Heart right ventricle (tissue), 16 donors: ENCODE results near the gene LRRC43. TPM values are rescaled to one million over a fixed set of nuclear protein-coding genes. Genes with fewer than 3 reads are reported as not detected.

Experiments
- ATAC-seq, 8 donors: fragments of 200-7000 bp; cut with Tn5 transposase; one replicate each; pipeline ENCODE4 v1.9.1; 2020; ENCODE audit warnings: mild to moderate bottlenecking in 8 of 8, moderate library complexity in 8 of 8, moderate number of reproducible peaks in 1 of 8
- DNase-seq, 2 donors: peaks; one replicate each; pipeline ENCODE4 v3.0.0-alpha.2; 2020
- H3K27ac ChIP-seq, 10 donors: fragments of 200-600 bp; sonication (generic) in 2 of 10; one replicate each; pipeline versions ENCODE4 v1.5.0 to v1.8.0; 2020 to 2022; ENCODE audit warnings: mild to moderate bottlenecking in 3 of 10
- H3K27me3 ChIP-seq, 7 donors: fragments of 200-600 bp; one replicate each; pipeline ENCODE4 v1.8.0; 2021 to 2022; ENCODE audit warnings: mild to moderate bottlenecking in 2 of 7
- H3K36me3 ChIP-seq, 9 donors: fragments of 200-600 bp; sonication (generic) in 1 of 9; one replicate each; pipeline versions ENCODE4 v1.5.0 to v1.8.0; 2020 to 2022; ENCODE audit warnings: mild to moderate bottlenecking in 2 of 9
- H3K4me1 ChIP-seq, 9 donors: fragments of 200-600 bp; sonication (generic) in 1 of 9; one replicate each; pipeline versions ENCODE4 v1.5.0 to v1.8.0; 2020 to 2022; ENCODE audit warnings: mild to moderate bottlenecking in 4 of 9
- H3K4me3 ChIP-seq, 10 donors: fragments of 200-600 bp; sonication (generic) in 2 of 10; one replicate each; pipeline versions ENCODE4 v1.5.0 to v1.8.0; 2020 to 2022; ENCODE audit warnings: mild to moderate bottlenecking in 7 of 10, moderate library complexity in 2 of 10
- H3K9me3 ChIP-seq, 11 donors: fragments of 200-600 bp in 10 of 11; sonication (generic) in 2 of 11; one replicate each; pipeline versions ENCODE4 v1.5.0 to v1.8.0; 2013 to 2022; ENCODE audit warnings: mild to moderate bottlenecking in 2 of 11, control low read depth in 1 of 11, moderate library complexity in 1 of 11
- WGBS, 2 donors: extraction: QIAGEN DNeasy Blood & Tissue Kit; methylation state at CpG; one replicate each; pipeline ENCODE4 v1.1.7; 2013; ENCODE audit warnings: inconsistent platforms in 1 of 2; 5-methylcytosine and 5-hydroxymethylcytosine counted together
- intact Hi-C, 10 donors: fragments of 100-400 bp; cut with DNase I; formaldehyde crosslinking; loops; one replicate each; pipeline versions ENCODE4 v1.11.1 to v1.14.2; 2022
- polyA plus RNA-seq, 2 donors: library from polyadenylated mRNA; stranded (reverse); fragments of 200-250 nt; gene quantifications; one replicate each; pipeline ENCODE4 v1.2.3, GENCODE V29; 2013
- total RNA-seq, 10 donors: library from RNA; stranded (reverse); fragmentation: NEBNext Ultra II Directional in 3 of 10; extraction: Animal tissue kit (Norgen Biotek cat#: 25700) in 3 of 10; gene quantifications; one replicate each; pipeline versions ENCODE4 v1.2.1 to v1.2.4, GENCODE V29; 2021 to 2023
- TF ChIP-seq, protein P1 (sequence below), 9 donors: fragments of 200-600 bp; sonication (generic) in 2 of 9; IDR thresholded peaks; one replicate each; pipeline versions ENCODE4 v1.5.0 to v1.8.0; 2021 to 2022; ENCODE audit warnings: antibody characterized with exemption in 9 of 9, mild to moderate bottlenecking in 5 of 9, moderate library complexity in 1 of 9
- donor health status: Arrhythmogenic right ventricular cardiomyopathy.
- donor health status: ischemic (EF 13 %, LVEDD 7.1; RV severe dilation, severe dysfunction).
- donor health status: healthy with polysubstance abuse.
- donor health status: DM: no; HTN: yes; CAD: no.
- donor health status: DM: no; HTN: no; CAD: no.
- donor health status: ischemic (EF 25% LVEDD 6.9; RV normal size, moderate dysfunction).
- donor health status: ischemic (EF 25% LVEDD 5.7; RV mildly dilated, moderate dysfunction).
- donor health status: healthy.
- donor health status: DM: yes; HTN: yes; CAD: no.
- donor health status: Ischemic cardiomyopathy.
- donor health status: ischemic (EF 35%, LVEDD 5.7; RV mildly dilated, moderate dysfunction).
- donor health status: nonischemic (EF 11% LVEDD 7.7; RV severe dilation, severe dysfunction).
- donor health status: DM: yes; HTN: yes; CAD: no.
- donor health status: PGD.
- donor health status: ischemic (EF 29% LVEDD 5.4; RV normal size, mild dysfunction).
- donor health status: nonischemic (EF 23%, LVEDD 6.1; RV moderate dilation, normal function).

LRRC43 gene
- total and polyA plus RNA-seq, 12 donors: 0.07 to 1.6 (median 0.72) TPM; not detected in 2

- H3K27me3 ChIP-seq: no peaks in the 10 kb centered on the region
- intact Hi-C loops: no loop called here
- DNase-seq (no peak), ATAC-seq (no peak)
- peaks cover 0 to 97% (median 19%) of the 10 kb centered on the region in 9 donors for H3K36me3 ChIP-seq
- 94% methylated on average over 5 of the region's 5 CpGs for WGBS, 2 donors
- TF ChIP-seq, protein P1, sequence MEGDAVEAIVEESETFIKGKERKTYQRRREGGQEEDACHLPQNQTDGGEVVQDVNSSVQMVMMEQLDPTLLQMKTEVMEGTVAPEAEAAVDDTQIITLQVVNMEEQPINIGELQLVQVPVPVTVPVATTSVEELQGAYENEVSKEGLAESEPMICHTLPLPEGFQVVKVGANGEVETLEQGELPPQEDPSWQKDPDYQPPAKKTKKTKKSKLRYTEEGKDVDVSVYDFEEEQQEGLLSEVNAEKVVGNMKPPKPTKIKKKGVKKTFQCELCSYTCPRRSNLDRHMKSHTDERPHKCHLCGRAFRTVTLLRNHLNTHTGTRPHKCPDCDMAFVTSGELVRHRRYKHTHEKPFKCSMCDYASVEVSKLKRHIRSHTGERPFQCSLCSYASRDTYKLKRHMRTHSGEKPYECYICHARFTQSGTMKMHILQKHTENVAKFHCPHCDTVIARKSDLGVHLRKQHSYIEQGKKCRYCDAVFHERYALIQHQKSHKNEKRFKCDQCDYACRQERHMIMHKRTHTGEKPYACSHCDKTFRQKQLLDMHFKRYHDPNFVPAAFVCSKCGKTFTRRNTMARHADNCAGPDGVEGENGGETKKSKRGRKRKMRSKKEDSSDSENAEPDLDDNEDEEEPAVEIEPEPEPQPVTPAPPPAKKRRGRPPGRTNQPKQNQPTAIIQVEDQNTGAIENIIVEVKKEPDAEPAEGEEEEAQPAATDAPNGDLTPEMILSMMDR (IDR thresholded peaks at IDR 0.05): no peak
- H3K4me1 ChIP-seq: no peaks in the 10 kb centered on the region
- H3K27ac ChIP-seq: no peak overlapping the region
- no peaks in the 10 kb centered on the region for H3K9me3 ChIP-seq
- no peak overlapping the region for H3K4me3 ChIP-seq
Observed at GRCh38 chr12:122238861-122239260, 55.9 kb downstream of the LRRC43 start.

- H3K4me3 ChIP-seq: peak overlapping the region in 1 of 10 donors; percentile 34
- WGBS, 2 donors: 79 to 80% methylated on average over 6 of the region's 6 CpGs
- H3K36me3 ChIP-seq: peaks cover 0 to 87% (median 10%) of the 10 kb centered on the region in 9 donors
- no peak for DNase-seq
- intact Hi-C loops: no loop called here
- peak overlapping the region in 1 of 10 donors; percentile 59 for H3K27ac ChIP-seq
- no peaks in the 10 kb centered on the region for H3K4me1 ChIP-seq
- ATAC-seq: no peak
- no peaks in the 10 kb centered on the region for H3K9me3 ChIP-seq
- H3K27me3 ChIP-seq: no peaks in the 10 kb centered on the region
- TF ChIP-seq, protein P1 (IDR thresholded peaks at IDR 0.05): no peak
Observed at GRCh38 chr12:122243965-122244364, 61.0 kb downstream of the LRRC43 start.

DNA sequence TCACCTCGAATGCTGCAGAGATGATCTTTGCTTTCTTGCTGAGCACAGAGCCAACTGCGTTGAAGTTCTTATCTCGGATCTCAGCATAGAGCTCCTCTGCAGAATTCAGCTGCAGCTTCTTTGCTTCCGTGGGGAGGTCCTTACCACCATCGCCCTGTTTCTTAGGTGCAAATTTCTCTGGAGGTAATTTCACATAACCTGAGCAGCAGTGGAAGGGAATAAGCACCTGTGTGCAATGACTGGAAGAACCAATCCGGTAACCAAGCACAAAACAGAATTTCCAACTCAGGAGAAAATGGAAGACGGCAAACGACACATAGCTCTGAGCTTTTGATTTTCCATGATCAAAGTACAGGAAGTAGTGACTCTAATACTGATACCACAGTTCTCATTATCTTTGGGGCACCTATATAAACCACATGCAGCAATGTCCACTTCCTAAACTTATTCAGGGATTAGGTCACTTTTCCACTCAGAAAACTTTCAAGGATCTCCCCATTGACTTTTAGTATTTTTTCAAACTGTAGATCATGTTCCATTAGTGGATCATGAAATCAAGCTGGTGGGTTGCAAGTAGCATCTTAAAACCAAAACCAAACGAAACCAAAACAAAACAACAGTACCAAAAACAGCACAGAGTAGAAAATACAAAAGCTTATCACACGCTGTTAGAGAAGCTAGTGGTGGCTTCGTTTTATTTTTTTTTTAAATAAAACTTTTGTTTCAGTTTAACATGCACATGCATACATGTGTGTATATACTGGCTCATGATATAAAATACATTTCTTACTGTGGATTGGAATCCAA, 61.8 kb downstream of the LRRC43 start:
- Histone ChIP-seq H3K36me3 (peaks cover 0 to 87% (median 17%) of the 10 kb centered on the region in 9 donors), H3K9me3 (no peaks in the 10 kb centered on the region), H3K4me1 (no peaks in the 10 kb centered on the region), H3K27me3 (no peaks in the 10 kb centered on the region), H3K27ac (peak overlapping the region in 1 of 10 donors; percentile 59), H3K4me3 (peak overlapping the region in 1 of 10 donors; percentile 34)
- intact Hi-C loops: no loop called here
- ATAC-seq (no peak), DNase-seq (no peak)
- WGBS, 2 donors: 82 to 85% methylated on average over 11 of the region's 11 CpGs
- TF ChIP-seq, protein P1 (IDR thresholded peaks at IDR 0.05): no peak

DNA sequence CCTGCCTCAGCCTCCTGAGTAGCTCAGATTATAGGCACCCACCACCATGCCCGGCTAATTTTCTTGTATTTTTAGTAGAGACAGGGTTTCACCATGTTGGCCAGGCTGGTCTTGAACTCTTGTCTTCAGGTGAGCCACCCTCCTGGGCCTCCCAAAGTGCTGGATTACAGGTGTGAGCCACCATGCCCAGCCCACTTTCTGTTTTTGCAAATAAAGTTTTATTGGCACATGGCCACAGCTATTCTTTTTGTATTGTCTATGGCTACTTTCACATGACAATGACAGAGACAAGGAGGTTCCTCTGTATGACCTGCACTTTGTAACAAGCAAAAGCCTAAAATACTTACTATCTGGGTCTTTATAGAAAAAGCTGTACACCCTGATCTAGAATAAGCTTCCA, 62.6 kb downstream of the LRRC43 start:
- no peak for ATAC-seq
- H3K4me1 ChIP-seq: no peaks in the 10 kb centered on the region
- H3K9me3 ChIP-seq: no peaks in the 10 kb centered on the region
- H3K27ac ChIP-seq: peak overlapping the region in 1 of 10 donors; percentile 59
- peak overlapping the region in 1 of 10 donors; percentile 34 for H3K4me3 ChIP-seq
- TF ChIP-seq, protein P1 (IDR thresholded peaks at IDR 0.05): no peak
- H3K27me3 ChIP-seq: no peaks in the 10 kb centered on the region
- 93 to 100% methylated on average over 1 of the region's 1 CpG for WGBS, 2 donors
- DNase-seq: no peak
- H3K36me3 ChIP-seq: peaks cover 0 to 87% (median 23%) of the 10 kb centered on the region in 9 donors
- intact Hi-C loops: no loop called here
